SH-SY5Y (cell line): Measurements from ENCODE around the gene RTN4R.

Experiments
- GATA2 ChIP-seq: IDR thresholded peaks from 2 replicates; pipeline ENCODE4 v1.6.1; 2011; ENCODE audit warnings: mild to moderate bottlenecking, low read depth, low read length
- GATA3 ChIP-seq: IDR thresholded peaks from 2 replicates; pipeline ENCODE4 v1.6.1; 2011; ENCODE audit warnings: low read depth, mild to moderate bottlenecking, low read length, moderate library complexity

GRCh38 chr22:20203142-20203551 lies 65.0 kb downstream of the RTN4R start:
- no peak for TF ChIP-seq GATA2
- TF ChIP-seq GATA3: no peak
